ENCODE results near the gene BRD1.

DNA sequence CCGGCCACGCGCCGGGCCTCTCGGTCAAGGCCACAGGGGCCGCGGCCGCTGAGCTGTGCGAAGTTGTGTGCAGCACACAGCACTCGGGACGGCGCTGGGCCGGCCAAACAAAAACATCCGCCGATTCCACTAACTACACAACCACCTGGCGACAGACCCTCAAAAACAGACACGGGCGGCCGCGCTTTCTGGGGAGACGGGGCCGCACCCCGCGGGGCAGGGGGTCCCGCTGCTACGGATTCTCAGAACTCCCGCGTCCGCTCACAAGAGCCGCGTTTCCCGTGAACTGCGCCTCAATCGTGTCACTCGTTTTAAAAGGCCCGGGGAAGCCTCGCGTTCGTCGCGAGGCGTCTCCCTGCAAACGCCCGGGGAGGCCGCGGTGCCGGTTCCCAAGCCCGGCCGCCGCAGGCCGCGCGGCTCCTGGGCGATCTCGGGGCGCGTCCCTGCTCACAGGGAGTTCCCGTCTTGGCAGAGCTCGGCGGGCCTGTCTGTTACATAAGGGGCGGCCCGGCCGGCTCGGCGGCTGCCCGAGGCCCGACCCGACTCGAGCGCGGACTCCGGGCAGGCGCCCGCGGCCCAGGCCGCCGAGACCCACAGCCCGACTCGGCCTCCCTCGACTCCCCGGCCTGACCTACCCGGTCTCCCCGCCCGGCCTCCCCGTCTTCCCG is 936 bp downstream of the BRD1 start:
- TF ChIP-seq POLR2AphosphoS5 (IDR thresholded peaks at IDR 0.05) (no peak), POLR2A (IDR thresholded peaks at IDR 0.05) (no peak)
- TF ChIP-seq, protein P1, sequence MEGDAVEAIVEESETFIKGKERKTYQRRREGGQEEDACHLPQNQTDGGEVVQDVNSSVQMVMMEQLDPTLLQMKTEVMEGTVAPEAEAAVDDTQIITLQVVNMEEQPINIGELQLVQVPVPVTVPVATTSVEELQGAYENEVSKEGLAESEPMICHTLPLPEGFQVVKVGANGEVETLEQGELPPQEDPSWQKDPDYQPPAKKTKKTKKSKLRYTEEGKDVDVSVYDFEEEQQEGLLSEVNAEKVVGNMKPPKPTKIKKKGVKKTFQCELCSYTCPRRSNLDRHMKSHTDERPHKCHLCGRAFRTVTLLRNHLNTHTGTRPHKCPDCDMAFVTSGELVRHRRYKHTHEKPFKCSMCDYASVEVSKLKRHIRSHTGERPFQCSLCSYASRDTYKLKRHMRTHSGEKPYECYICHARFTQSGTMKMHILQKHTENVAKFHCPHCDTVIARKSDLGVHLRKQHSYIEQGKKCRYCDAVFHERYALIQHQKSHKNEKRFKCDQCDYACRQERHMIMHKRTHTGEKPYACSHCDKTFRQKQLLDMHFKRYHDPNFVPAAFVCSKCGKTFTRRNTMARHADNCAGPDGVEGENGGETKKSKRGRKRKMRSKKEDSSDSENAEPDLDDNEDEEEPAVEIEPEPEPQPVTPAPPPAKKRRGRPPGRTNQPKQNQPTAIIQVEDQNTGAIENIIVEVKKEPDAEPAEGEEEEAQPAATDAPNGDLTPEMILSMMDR (IDR thresholded peaks at IDR 0.05) = no peak

Data from transverse colon (tissue), 4 donors.